LNCAP (cell line): ENCODE data around the gene CREBL2.

Source experiments
- CTCF ChIP-seq: fragments of 450-650 bp; IDR thresholded peaks from 2 replicates; pipeline ENCODE4 v1.5.1; 2017; ENCODE audit warnings: mild to moderate bottlenecking

Gene CREBL2

GRCh38 chr12:12582193-12582881, 29.3 kb upstream of the CREBL2 start:
- no peak for TF ChIP-seq CTCF

- TF ChIP-seq CTCF, result no peak
Observed at GRCh38 chr12:12582895-12583303, 28.8 kb upstream of the CREBL2 start.

GRCh38 chr12:12583510-12584178, 28.0 kb upstream of the CREBL2 start:
- no peak for TF ChIP-seq CTCF

- no peak for TF ChIP-seq CTCF
Observed at GRCh38 chr12:12585115-12585863, 26.4 kb upstream of the CREBL2 start.

- TF ChIP-seq CTCF, result no peak
Observed at GRCh38 chr12:12586879-12587675, 24.6 kb upstream of the CREBL2 start.

- TF ChIP-seq CTCF, result no peak
Observed at GRCh38 chr12:12587878-12588277, 23.8 kb upstream of the CREBL2 start.

GRCh38 chr12:12590961-12591360, 20.7 kb upstream of the CREBL2 start:
- TF ChIP-seq CTCF, result no peak
